CD14-positive monocyte (primary cell): ENCODE results near the gene LEMD3. TPM values are rescaled to one million over a fixed set of nuclear protein-coding genes. Genes with fewer than 3 reads are reported as not detected.

Experiments
- DNase-seq, 3 donors: peaks; one replicate each; pipeline ENCODE4 v3.0.0-alpha.2; 2011 to 2022
- H2AFZ ChIP-seq: 2 replicates; pipeline ENCODE4 v1.6.0; 2012; ENCODE audit warnings: mild to moderate bottlenecking, low read depth, low read length, inconsistent platforms; ENCODE audit not compliant: insufficient read depth, poor library complexity, severe bottlenecking
- H3K27ac ChIP-seq, 2 donors: 1 replicate in 1 of 2; 2 replicates in 1 of 2; pipeline ENCODE4 v1.5.1; 2012 to 2013; ENCODE audit warnings: low read length in 2 of 2, control low read depth in 1 of 2, inconsistent platforms in 1 of 2, low read depth in 1 of 2, mild to moderate bottlenecking in 1 of 2
- H3K27me3 ChIP-seq, 2 donors: one replicate each; pipeline versions ENCODE4 v1.6.0 to v1.6.1; 2011 to 2013; ENCODE audit warnings: low read length in 2 of 2; ENCODE audit not compliant: control insufficient read depth in 2 of 2, insufficient read depth in 2 of 2
- H3K36me3 ChIP-seq, 2 donors: replicated peaks in 1 of 2; 1 replicate in 1 of 2; 2 replicates in 1 of 2; pipeline versions ENCODE4 v1.5.1 to v1.6.1; 2012 to 2013; ENCODE audit warnings: low read length in 2 of 2, control low read depth in 1 of 2, inconsistent platforms in 1 of 2, mild to moderate bottlenecking in 1 of 2; ENCODE audit not compliant: insufficient read depth in 2 of 2, control insufficient read depth in 1 of 2
- H3K4me1 ChIP-seq, 2 donors: 1 replicate in 1 of 2; 2 replicates in 1 of 2; pipeline versions ENCODE4 v1.5.1 to v1.6.1; 2012 to 2013; ENCODE audit warnings: low read length in 2 of 2, control low read depth in 1 of 2, inconsistent platforms in 1 of 2, mild to moderate bottlenecking in 1 of 2, moderate library complexity in 1 of 2; ENCODE audit not compliant: insufficient read depth in 2 of 2, control insufficient read depth in 1 of 2
- H3K4me2 ChIP-seq: replicated peaks from 2 replicates; pipeline ENCODE3; 2012; ENCODE audit warnings: low read length, moderate library complexity, mild to moderate bottlenecking; ENCODE audit not compliant: poor library complexity, severe bottlenecking; ENCODE audit errors: extremely low read depth
- H3K4me3 ChIP-seq, 3 experiments: fragments of 200-600 bp in 1 of 3; sonication (generic) in 1 of 3; replicated peaks in 1 of 3; 1 replicate in 2 of 3; 2 replicates in 1 of 3; pipeline ENCODE4 v1.5.1; 2011 to 2013; ENCODE audit warnings: low read length in 3 of 3, mild to moderate bottlenecking in 3 of 3, control low read depth in 2 of 3, low read depth in 2 of 3, inconsistent platforms in 1 of 3, moderate library complexity in 1 of 3
- H3K79me2 ChIP-seq: 2 replicates; pipeline ENCODE4 v1.6.0; 2012; ENCODE audit warnings: mild to moderate bottlenecking, control low read depth, inconsistent platforms, low read length, moderate library complexity; ENCODE audit not compliant: insufficient read depth
- H3K9ac ChIP-seq: 2 replicates; pipeline ENCODE4 v1.6.0; 2017; ENCODE audit warnings: low read length, mild to moderate bottlenecking; ENCODE audit not compliant: insufficient read depth, poor library complexity, severe bottlenecking
- H3K9me3 ChIP-seq, 2 donors: replicated peaks in 1 of 2; 1 replicate in 1 of 2; 2 replicates in 1 of 2; pipeline versions ENCODE4 v1.5.1 to v1.6.1; 2012 to 2013; ENCODE audit warnings: low read length in 2 of 2, control low read depth in 1 of 2; ENCODE audit not compliant: control insufficient read depth in 1 of 2, insufficient read depth in 1 of 2
- H4K20me1 ChIP-seq: 2 replicates; pipeline ENCODE4 v1.6.0; 2012; ENCODE audit warnings: mild to moderate bottlenecking, low read length, control low read depth, moderate library complexity; ENCODE audit not compliant: insufficient read depth
- H3K27ac Mint-ChIP-seq, 7 donors: one replicate each; pipeline ENCODE4 v1.8.0; 2020; ENCODE audit warnings: mild to moderate bottlenecking in 7 of 7, mixed read lengths in 7 of 7, moderate library complexity in 6 of 7, inconsistent platforms in 2 of 7
- H3K27me3 Mint-ChIP-seq, 3 donors: one replicate each; pipeline ENCODE4 v1.8.0; 2021 to 2022; ENCODE audit warnings: low read depth in 3 of 3, mild to moderate bottlenecking in 3 of 3, mixed read lengths in 3 of 3, moderate library complexity in 3 of 3, inconsistent platforms in 1 of 3
- H3K36me3 Mint-ChIP-seq, 2 donors: one replicate each; pipeline ENCODE4 v1.8.0; 2020; ENCODE audit warnings: mixed read lengths in 2 of 2, inconsistent platforms in 1 of 2, mild to moderate bottlenecking in 1 of 2
- H3K4me1 Mint-ChIP-seq: one replicate; pipeline ENCODE4 v1.8.0; 2020; ENCODE audit warnings: mild to moderate bottlenecking, mixed read lengths
- H3K4me3 Mint-ChIP-seq, 2 donors: one replicate each; pipeline ENCODE4 v1.8.0; 2020; ENCODE audit warnings: mild to moderate bottlenecking in 2 of 2, mixed read lengths in 2 of 2, moderate library complexity in 1 of 2
- H3K9me3 Mint-ChIP-seq, 7 donors: one replicate each; pipeline ENCODE4 v1.8.0; 2020 to 2022; ENCODE audit warnings: mixed read lengths in 7 of 7, mild to moderate bottlenecking in 6 of 7, moderate library complexity in 6 of 7, inconsistent platforms in 2 of 7
- CTCF ChIP-seq: fragments of 200-600 bp; IDR thresholded peaks from one replicate; pipeline ENCODE4 v1.8.0; 2022; ENCODE audit warnings: antibody characterized with exemption, mild to moderate bottlenecking
- WGBS: methylation state at CpG from one replicate; pipeline ENCODE4 v1.1.5; 2013; ENCODE audit warnings: missing lambda C conversion rate; ENCODE audit not compliant: insufficient coverage; 5-methylcytosine and 5-hydroxymethylcytosine counted together
- intact Hi-C, 2 donors: fragments of 100-400 bp; cut with micrococcal nuclease; formaldehyde crosslinking; loops; one replicate each; pipeline versions ENCODE4 v1.15.0 to v1.15.1; 2023
- polyA plus RNA-seq, 3 donors: library from polyadenylated mRNA; depleted of rRNA in 1 of 3; unstranded in 2 of 3; stranded (reverse) in 1 of 3; fragments of 300-500 nt in 2 of 3; fragments of >200 nt in 1 of 3; fragmentation: Illumina TruSeq in 2 of 3; gene quantifications; 1 replicate in 2 of 3; 2 replicates in 1 of 3; pipeline ENCODE4 v1.2.3, GENCODE V29; 2012 to 2021

The LEMD3 gene
- polyA plus RNA-seq, 3 donors: 11.3 to 12.3 (median 11.7) TPM

GRCh38 chr12:65188179-65188701 is 18.9 kb downstream of the LEMD3 start:
- Mint-ChIP-seq H3K27ac (peak overlapping the region in 2 of 7 donors; percentile 51 to 77), H3K36me3 (peaks cover 12 to 20% of the 10 kb centered on the region in 2 donors), H3K4me1 (peaks cover 46% of the 10 kb centered on the region), H3K27me3 (no peaks in the 10 kb centered on the region), H3K4me3 (no peak overlapping the region), H3K9me3 (no peaks in the 10 kb centered on the region)
- DNase-seq: peak in 1 of 3 donors; percentile 23
- Histone ChIP-seq H3K9me3 (no peaks in the 10 kb centered on the region), H3K27me3 (no peaks in the 10 kb centered on the region), H3K36me3 (peaks cover 0 to 15% of the 10 kb centered on the region in 2 donors), H3K4me2 (no peak overlapping the region), H3K4me3 (no peak overlapping the region), H4K20me1 (peaks cover 93% of the 10 kb centered on the region), H2AFZ (no peak overlapping the region), H3K9ac (no peak overlapping the region), H3K27ac (peak overlapping the region in 1 of 2 donors; percentile 52), H3K4me1 (peaks cover 10 to 11% of the 10 kb centered on the region in 2 donors), H3K79me2 (peaks cover 93% of the 10 kb centered on the region)
- intact Hi-C loops: no loop called here
- TF ChIP-seq CTCF: no peak
- WGBS: 0% methylated on average over 1 of the region's 3 CpGs

GRCh38 chr12:65189028-65189718 is 19.8 kb downstream of the LEMD3 start:
- no peak for TF ChIP-seq CTCF
- Histone ChIP-seq H3K4me2 (no peak overlapping the region), H3K9me3 (no peaks in the 10 kb centered on the region), H4K20me1 (peaks cover 93% of the 10 kb centered on the region), H2AFZ (no peak overlapping the region), H3K9ac (no peak overlapping the region), H3K27ac (peak overlapping the region in 1 of 2 donors; percentile 52), H3K4me3 (no peak overlapping the region), H3K79me2 (peaks cover 94% of the 10 kb centered on the region), H3K36me3 (peaks cover 0 to 15% of the 10 kb centered on the region in 2 donors), H3K27me3 (no peaks in the 10 kb centered on the region), H3K4me1 (peaks cover 11 to 12% of the 10 kb centered on the region in 2 donors)
- intact Hi-C loops: no loop called here
- no peaks in the 10 kb centered on the region for H3K27me3 Mint-ChIP-seq
- peaks cover 45% of the 10 kb centered on the region for H3K4me1 Mint-ChIP-seq
- H3K9me3 Mint-ChIP-seq: no peaks in the 10 kb centered on the region
- no peak for DNase-seq
- WGBS: 100% methylated on average over 2 of the region's 4 CpGs
- peak overlapping the region in 1 of 7 donors; percentile 30 for H3K27ac Mint-ChIP-seq
- H3K36me3 Mint-ChIP-seq: peaks cover 16 to 27% of the 10 kb centered on the region in 2 donors
- no peak overlapping the region for H3K4me3 Mint-ChIP-seq
